A549 treated with CORT108297 at 1 μM for 4 hours (cell line): ENCODE measurements around the gene SEC16A. TPM values are rescaled to one million over a fixed set of nuclear protein-coding genes. Genes with fewer than 3 reads are reported as not detected.

Source experiments
- total RNA-seq: library from RNA; stranded (reverse); fragments of 200-300 nt; extraction: Qiagen RNA extraction; gene quantifications from 5 replicates; pipeline ENCODE4 v1.2.3, GENCODE V29; 2022

The SEC16A gene
- total RNA-seq, result 57.9 to 65.6 TPM (median 61.0 TPM) in 5 replicates

GRCh38 chr9:136482793-136483588 lies at the start of gene SEC16A:
TSS of gene SEC16A (minus strand) at chr9:136483040. CDS start at chr9:136477615, 5,425 bp downstream.

GRCh38 chr9:136439481-136440408 lies 43.1 kb downstream of the SEC16A start, which contains the start of gene INPP5E:
TSS of gene INPP5E (minus strand) at chr9:136439845. CDS start at chr9:136439419, 426 bp downstream.

GRCh38 chr9:136410500-136411287 lies 72.1 kb downstream of the SEC16A start, which contains the start of the genes ENTR1 and PMPCA:
TSS of gene ENTR1 (minus strand) at chr9:136410614. CDS start at chr9:136410397, 217 bp downstream.
TSS of gene PMPCA (plus strand) at chr9:136410658. CDS start at chr9:136410669, 11 bp downstream.

GRCh38 chr9:136400038-136400834 lies 82.6 kb downstream of the SEC16A start, which contains the start of gene SNAPC4:
TSS of gene SNAPC4 (minus strand) at chr9:136400170. CDS start at chr9:136398428, 1,742 bp downstream.

Other genes with a start within 250 kb of the SEC16A start
- 23.6 to 29.8 TPM (median 29.6 TPM) in 5 replicates for gene QSOX2, start 237.2 kb downstream of the SEC16A start, total RNA-seq
- gene CCDC187, start 178.9 kb downstream of the SEC16A start, total RNA-seq, result 0.01 to 0.02 TPM (median 0.02 TPM) in 3 of 5 replicates, not detected in the others
- 7.8 to 14.4 TPM (median 13.5 TPM) in 5 replicates for gene GPSM1, start 155.5 kb downstream of the SEC16A start, total RNA-seq
- gene DNLZ, start 119.3 kb downstream of the SEC16A start, total RNA-seq, result 23.1 to 42.9 TPM (median 37.2 TPM) in 5 replicates
- 0.53 to 2.8 TPM (median 1.3 TPM) in 5 replicates for gene CARD9, start 109.4 kb downstream of the SEC16A start, total RNA-seq
- 10.3 to 14.1 TPM (median 13.8 TPM) in 5 replicates for gene SNAPC4, start 82.9 kb downstream of the SEC16A start, total RNA-seq
- gene ENTR1, start 72.4 kb downstream of the SEC16A start, total RNA-seq, result 56.5 to 79.6 TPM (median 73.1 TPM) in 5 replicates
- gene PMPCA, start 72.4 kb downstream of the SEC16A start, total RNA-seq, result 79.1 to 96.7 TPM (median 82.1 TPM) in 5 replicates
- 12.6 to 22.4 TPM (median 21.8 TPM) in 5 replicates for gene INPP5E, start 43.2 kb downstream of the SEC16A start, total RNA-seq
- 7.6 to 13.4 TPM (median 12.4 TPM) in 5 replicates for gene NOTCH1, start 63.0 kb upstream of the SEC16A start, total RNA-seq
- 37.0 to 63.6 TPM (median 60.7 TPM) in 5 replicates for gene EGFL7, start 179.9 kb upstream of the SEC16A start, total RNA-seq
- 63.9 to 116 TPM (median 109 TPM) in 5 replicates for gene AGPAT2, start 204.4 kb upstream of the SEC16A start, total RNA-seq
- 6.8 to 10.9 TPM (median 10.1 TPM) in 5 replicates for gene DIPK1B, start 229.5 kb upstream of the SEC16A start, total RNA-seq